Brain microvascular endothelial cell (primary cell): ENCODE measurements around the gene PTPN21.
A peak's percentile ranks its signal among the peaks of the same experiment; 100 is the strongest.

Experiments used
- DNase-seq: peaks from one replicate; pipeline ENCODE4 v3.0.0-alpha.2; 2020
- H3K27ac ChIP-seq: fragments of 250-450 bp; sonication (Bioruptor Pico); 2 replicates; pipeline ENCODE4 v1.5.1; 2020; ENCODE audit warnings: mild to moderate bottlenecking, moderate library complexity
- H3K27me3 ChIP-seq: fragments of 250-450 bp; sonication (Bioruptor Pico); replicated peaks from 2 replicates; pipeline ENCODE4 v1.5.1; 2020; ENCODE audit warnings: mild to moderate bottlenecking
- H3K36me3 ChIP-seq: fragments of 250-450 bp; sonication (Bioruptor Pico); replicated peaks from 2 replicates; pipeline ENCODE4 v1.5.1; 2020; ENCODE audit warnings: mild to moderate bottlenecking
- H3K4me3 ChIP-seq: 2 replicates; pipeline ENCODE4 v1.5.1; 2011; ENCODE audit warnings: low read depth, mild to moderate bottlenecking, control low read depth, low read length, moderate library complexity
- in situ Hi-C: cut with HindIII; loops from 2 replicates; pipeline ENCODE4 v1.10.0; 2017; ENCODE audit warnings: low sequenced_read_pairs, low pct_ligation_motif_present
- TF ChIP-seq, protein P1 (sequence below): IDR thresholded peaks from 2 replicates; pipeline ENCODE4 v1.5.1; 2011; ENCODE audit warnings: low read depth, mild to moderate bottlenecking, moderate library complexity, low read length, control low read depth, inconsistent platforms; ENCODE audit errors: missing control alignments

Gene PTPN21

DNA sequence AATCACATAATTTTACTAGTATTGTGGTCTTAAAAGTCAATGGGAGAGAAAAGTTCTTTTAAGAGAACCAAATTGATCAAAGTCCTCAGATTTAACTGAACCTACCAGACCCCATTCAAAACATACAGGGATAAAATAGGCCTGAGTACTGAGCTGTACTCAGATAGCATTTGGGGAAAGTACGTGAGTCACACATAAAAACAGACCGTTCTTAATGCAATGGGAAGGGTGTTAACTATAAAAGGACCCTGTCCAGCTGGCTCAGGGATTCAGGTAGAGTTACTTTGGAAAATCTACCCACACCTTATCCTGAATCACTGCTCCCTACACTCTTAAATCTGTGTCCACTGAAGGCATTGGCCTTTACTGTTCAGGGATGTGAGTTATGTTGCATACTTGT lies 78.0 kb downstream of the PTPN21 start:
- no peak overlapping the region for H3K27ac ChIP-seq
- peaks cover 17% of the 10 kb centered on the region for H3K36me3 ChIP-seq
- no peak for DNase-seq
- H3K27me3 ChIP-seq, result no peaks in the 10 kb centered on the region
- H3K4me3 ChIP-seq, result no peak overlapping the region
- in situ Hi-C loops, result no loop called here
- TF ChIP-seq, protein P1, sequence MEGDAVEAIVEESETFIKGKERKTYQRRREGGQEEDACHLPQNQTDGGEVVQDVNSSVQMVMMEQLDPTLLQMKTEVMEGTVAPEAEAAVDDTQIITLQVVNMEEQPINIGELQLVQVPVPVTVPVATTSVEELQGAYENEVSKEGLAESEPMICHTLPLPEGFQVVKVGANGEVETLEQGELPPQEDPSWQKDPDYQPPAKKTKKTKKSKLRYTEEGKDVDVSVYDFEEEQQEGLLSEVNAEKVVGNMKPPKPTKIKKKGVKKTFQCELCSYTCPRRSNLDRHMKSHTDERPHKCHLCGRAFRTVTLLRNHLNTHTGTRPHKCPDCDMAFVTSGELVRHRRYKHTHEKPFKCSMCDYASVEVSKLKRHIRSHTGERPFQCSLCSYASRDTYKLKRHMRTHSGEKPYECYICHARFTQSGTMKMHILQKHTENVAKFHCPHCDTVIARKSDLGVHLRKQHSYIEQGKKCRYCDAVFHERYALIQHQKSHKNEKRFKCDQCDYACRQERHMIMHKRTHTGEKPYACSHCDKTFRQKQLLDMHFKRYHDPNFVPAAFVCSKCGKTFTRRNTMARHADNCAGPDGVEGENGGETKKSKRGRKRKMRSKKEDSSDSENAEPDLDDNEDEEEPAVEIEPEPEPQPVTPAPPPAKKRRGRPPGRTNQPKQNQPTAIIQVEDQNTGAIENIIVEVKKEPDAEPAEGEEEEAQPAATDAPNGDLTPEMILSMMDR, result no peak

DNA sequence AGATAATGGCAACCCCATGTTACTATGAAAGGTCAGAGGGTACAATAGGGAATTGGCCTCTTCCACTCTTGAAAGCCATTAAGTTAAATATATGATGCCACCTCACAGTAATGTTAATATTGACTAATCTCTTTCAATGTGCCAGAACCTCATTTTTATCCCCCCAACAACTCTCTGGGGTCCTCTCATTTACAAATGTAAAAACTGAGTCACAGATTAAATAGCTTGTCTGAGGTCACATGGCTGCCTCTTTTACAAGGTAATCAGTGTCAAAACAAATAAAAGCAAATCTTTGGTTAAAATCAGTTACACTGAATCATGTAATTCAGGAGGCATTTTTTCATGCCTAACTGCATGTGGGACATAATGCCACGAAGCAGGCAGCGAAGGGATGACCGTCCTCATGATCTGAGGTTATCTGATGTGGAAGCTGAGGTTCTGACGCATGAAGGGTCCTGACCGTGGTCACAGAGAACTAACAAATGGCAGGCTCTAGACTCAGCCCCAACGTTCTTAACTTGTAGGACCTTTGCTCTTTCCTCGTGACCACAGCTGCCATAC lies 78.5 kb downstream of the PTPN21 start:
- Histone ChIP-seq H3K27me3 (no peaks in the 10 kb centered on the region), H3K36me3 (peaks cover 17% of the 10 kb centered on the region), H3K4me3 (no peak overlapping the region), H3K27ac (no peak overlapping the region)
- in situ Hi-C loops, result no loop called here
- DNase-seq, result no peak
- TF ChIP-seq, protein P1, result no peak

DNA sequence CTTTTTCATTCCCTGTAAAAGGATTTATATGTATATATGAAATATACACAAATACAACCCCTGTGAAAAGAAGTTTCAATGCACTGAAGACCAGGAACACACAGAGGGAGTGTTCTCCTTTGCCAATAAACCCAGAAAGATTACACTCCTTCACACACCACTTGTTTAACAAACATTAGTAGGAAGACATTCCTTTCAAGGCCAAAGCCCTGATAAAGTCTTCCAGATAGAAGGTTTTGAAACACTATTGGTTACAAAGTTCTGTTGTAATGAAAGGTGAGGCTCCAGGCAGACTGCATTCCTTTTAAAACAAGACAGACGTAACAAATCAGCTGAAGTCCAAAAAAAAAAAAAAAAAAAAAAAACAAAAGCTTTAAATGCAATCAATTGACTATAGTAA lies 81.0 kb downstream of the PTPN21 start:
- in situ Hi-C loops, result no loop called here
- Histone ChIP-seq H3K27me3 (no peaks in the 10 kb centered on the region), H3K36me3 (peaks cover 7% of the 10 kb centered on the region), H3K27ac (no peak overlapping the region), H3K4me3 (no peak overlapping the region)
- DNase-seq, result no peak
- TF ChIP-seq, protein P1, result no peak

DNA sequence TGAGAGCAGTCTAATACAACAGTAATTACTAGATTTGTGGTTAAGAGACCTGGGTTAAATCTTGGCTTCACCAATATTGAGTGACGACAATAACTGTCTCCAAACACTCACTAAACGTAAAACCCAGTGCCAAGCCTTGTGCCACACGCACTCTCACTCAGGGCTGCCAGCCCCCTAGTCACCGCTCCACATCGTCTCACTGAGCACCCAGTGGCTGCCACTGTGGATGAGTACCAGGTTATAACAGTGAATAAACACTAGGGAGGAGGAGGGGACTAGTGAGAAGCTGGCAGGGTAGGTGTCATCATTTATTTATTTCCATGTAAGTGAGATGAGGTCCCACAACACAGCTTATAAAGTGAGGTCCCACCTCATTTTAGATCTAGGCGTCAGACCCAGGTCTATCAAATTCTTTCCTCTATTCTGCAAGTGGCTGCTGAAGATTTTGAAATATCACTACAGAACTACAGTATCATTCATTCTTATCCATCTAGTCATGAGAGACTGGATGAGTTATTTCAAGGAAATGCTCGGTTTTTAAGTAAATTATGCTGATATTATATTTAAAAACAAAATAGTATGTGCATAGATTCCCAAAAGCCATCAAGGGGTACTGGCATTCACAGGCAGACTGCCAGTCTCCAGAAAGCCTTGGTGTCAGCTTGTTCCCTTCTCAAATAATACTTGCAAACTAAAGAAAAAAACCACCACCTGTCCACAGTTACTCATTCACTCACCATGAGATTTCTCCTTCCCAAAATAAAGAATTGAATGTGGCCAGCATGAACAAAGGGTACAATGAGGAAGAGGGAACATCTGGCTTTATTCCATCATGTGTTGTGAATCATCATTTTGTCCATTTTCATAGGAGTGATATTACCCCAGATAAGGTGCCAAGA lies 84.0 kb downstream of the PTPN21 start:
- in situ Hi-C loops, result no loop called here
- no peak for DNase-seq
- H3K27ac ChIP-seq, result no peak overlapping the region
- no peaks in the 10 kb centered on the region for H3K27me3 ChIP-seq
- TF ChIP-seq, protein P1, result no peak
- peaks cover 8% of the 10 kb centered on the region for H3K36me3 ChIP-seq
- H3K4me3 ChIP-seq, result no peak overlapping the region

DNA sequence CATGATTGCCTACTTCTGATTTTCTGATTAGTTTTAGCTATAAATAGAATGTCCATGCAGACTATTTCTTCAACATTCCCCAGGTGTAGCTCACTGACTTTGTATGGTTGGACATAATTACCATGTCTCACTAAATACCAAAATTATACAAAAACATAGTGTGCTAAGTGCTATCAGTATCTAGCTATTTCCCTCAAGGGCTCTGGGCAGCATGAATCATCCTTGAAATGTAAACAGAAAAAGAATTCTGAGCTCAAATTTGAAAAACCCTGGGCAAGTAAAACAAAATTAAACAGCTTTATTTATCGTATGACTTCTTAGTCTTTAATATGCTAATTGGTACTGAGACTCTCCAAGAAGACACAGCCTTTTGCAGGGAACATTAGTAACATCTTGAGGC lies 86.4 kb downstream of the PTPN21 start:
- in situ Hi-C loops, result no loop called here
- peaks cover 8% of the 10 kb centered on the region for H3K36me3 ChIP-seq
- no peaks in the 10 kb centered on the region for H3K27me3 ChIP-seq
- no peak overlapping the region for H3K4me3 ChIP-seq
- peak; percentile 38 for DNase-seq
- H3K27ac ChIP-seq, result no peak overlapping the region
- TF ChIP-seq, protein P1, result no peak

DNA sequence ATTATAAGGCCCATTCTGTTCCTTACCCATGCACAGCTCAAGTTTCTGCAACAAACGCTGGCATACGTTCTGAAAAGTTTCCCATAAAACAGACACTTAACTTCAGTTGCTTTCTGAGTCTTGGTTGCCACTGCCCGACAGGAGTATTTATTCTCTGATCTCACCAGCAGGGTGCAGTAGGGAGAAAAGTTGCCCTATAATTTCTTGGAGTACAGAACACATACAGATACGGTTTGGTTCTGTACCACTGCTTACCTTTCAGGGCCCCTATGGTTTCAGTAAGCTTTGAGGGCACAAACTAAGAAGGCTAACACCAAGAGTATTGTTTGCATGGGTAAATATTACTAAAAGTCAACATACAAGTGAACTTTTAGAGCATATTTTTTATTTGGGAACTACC lies 91.5 kb downstream of the PTPN21 start:
- H3K36me3 ChIP-seq, result peaks cover 3% of the 10 kb centered on the region
- H3K27ac ChIP-seq, result no peak overlapping the region
- in situ Hi-C loops, result no loop called here
- TF ChIP-seq, protein P1, result peak; percentile 47
- no peak for DNase-seq
- no peak overlapping the region for H3K4me3 ChIP-seq
- H3K27me3 ChIP-seq, result no peaks in the 10 kb centered on the region
